ENCODE results near the gene PRKCZ.

Gene PRKCZ

GRCh38 chr1:2028870-2029560, 21.2 kb upstream of the PRKCZ start:
- H3K4me3 ChIP-seq (ENCODE audit: low read depth in 1 of 2, low read length in 2 of 2), result no peak overlapping the region
- no peak overlapping the region for H3K27ac ChIP-seq (ENCODE audit: low read depth, low read length)
- peaks cover 0 to 18% of the 10 kb centered on the region in 2 donors for H3K27me3 ChIP-seq (ENCODE audit: control insufficient read depth in 1 of 2, insufficient read depth in 2 of 2, low read length in 2 of 2)
- H3K36me3 ChIP-seq (ENCODE audit: insufficient read depth, low read length), result no peaks in the 10 kb centered on the region
- no peaks in the 10 kb centered on the region for H3K4me1 ChIP-seq (ENCODE audit: insufficient read depth, low read length)
- no peak overlapping the region for H3K9ac ChIP-seq (ENCODE audit: low read length)
- H3K9me3 ChIP-seq (ENCODE audit: low read length), result no peaks in the 10 kb centered on the region

GRCh38 chr1:2029561-2029960, 20.6 kb upstream of the PRKCZ start:
- Histone ChIP-seq H3K27me3 (ENCODE audit: control insufficient read depth in 1 of 2, insufficient read depth in 2 of 2, low read length in 2 of 2) (peaks cover 0 to 13% of the 10 kb centered on the region in 2 donors), H3K4me1 (ENCODE audit: insufficient read depth, low read length) (no peaks in the 10 kb centered on the region), H3K9ac (ENCODE audit: low read length) (no peak overlapping the region), H3K36me3 (ENCODE audit: insufficient read depth, low read length) (no peaks in the 10 kb centered on the region), H3K27ac (ENCODE audit: low read depth, low read length) (no peak overlapping the region), H3K9me3 (ENCODE audit: low read length) (no peaks in the 10 kb centered on the region), H3K4me3 (ENCODE audit: low read depth in 1 of 2, low read length in 2 of 2) (no peak overlapping the region)

- H3K9ac ChIP-seq (ENCODE audit: low read length), result no peak overlapping the region
- H3K9me3 ChIP-seq (ENCODE audit: low read length), result no peaks in the 10 kb centered on the region
- no peaks in the 10 kb centered on the region for H3K4me1 ChIP-seq (ENCODE audit: insufficient read depth, low read length)
- no peaks in the 10 kb centered on the region for H3K36me3 ChIP-seq (ENCODE audit: insufficient read depth, low read length)
- H3K27ac ChIP-seq (ENCODE audit: low read depth, low read length), result no peak overlapping the region
- H3K4me3 ChIP-seq (ENCODE audit: low read depth in 1 of 2, low read length in 2 of 2), result no peak overlapping the region
- peaks cover 0 to 6% of the 10 kb centered on the region in 2 donors for H3K27me3 ChIP-seq (ENCODE audit: control insufficient read depth in 1 of 2, insufficient read depth in 2 of 2, low read length in 2 of 2)
These were observed 19.9 kb upstream of the PRKCZ start for GRCh38 chr1:2030076-2030871.

- H3K9me3 ChIP-seq (ENCODE audit: low read length), result no peaks in the 10 kb centered on the region
- H3K27me3 ChIP-seq (ENCODE audit: control insufficient read depth in 1 of 2, insufficient read depth in 2 of 2, low read length in 2 of 2), result no peaks in the 10 kb centered on the region
- no peaks in the 10 kb centered on the region for H3K36me3 ChIP-seq (ENCODE audit: insufficient read depth, low read length)
- no peak overlapping the region for H3K27ac ChIP-seq (ENCODE audit: low read depth, low read length)
- H3K4me3 ChIP-seq (ENCODE audit: low read depth in 1 of 2, low read length in 2 of 2), result no peak overlapping the region
- H3K9ac ChIP-seq (ENCODE audit: low read length), result no peak overlapping the region
- H3K4me1 ChIP-seq (ENCODE audit: insufficient read depth, low read length), result no peaks in the 10 kb centered on the region
These were observed 18.4 kb upstream of the PRKCZ start for GRCh38 chr1:2031546-2032540.

- Histone ChIP-seq H3K9ac (ENCODE audit: low read length) (no peak overlapping the region), H3K9me3 (ENCODE audit: low read length) (no peaks in the 10 kb centered on the region), H3K36me3 (ENCODE audit: insufficient read depth, low read length) (no peaks in the 10 kb centered on the region), H3K27ac (ENCODE audit: low read depth, low read length) (no peak overlapping the region), H3K4me3 (ENCODE audit: low read depth in 1 of 2, low read length in 2 of 2) (no peak overlapping the region), H3K4me1 (ENCODE audit: insufficient read depth, low read length) (no peaks in the 10 kb centered on the region), H3K27me3 (ENCODE audit: control insufficient read depth in 1 of 2, insufficient read depth in 2 of 2, low read length in 2 of 2) (no peaks in the 10 kb centered on the region)
These were observed 17.5 kb upstream of the PRKCZ start for GRCh38 chr1:2032737-2033136.

- H3K9me3 ChIP-seq (ENCODE audit: low read length), result peaks cover 2% of the 10 kb centered on the region
- H3K4me1 ChIP-seq (ENCODE audit: insufficient read depth, low read length), result no peaks in the 10 kb centered on the region
- H3K36me3 ChIP-seq (ENCODE audit: insufficient read depth, low read length), result no peaks in the 10 kb centered on the region
- H3K27ac ChIP-seq (ENCODE audit: low read depth, low read length), result no peak overlapping the region
- no peaks in the 10 kb centered on the region for H3K27me3 ChIP-seq (ENCODE audit: control insufficient read depth in 1 of 2, insufficient read depth in 2 of 2, low read length in 2 of 2)
- H3K4me3 ChIP-seq (ENCODE audit: low read depth in 1 of 2, low read length in 2 of 2), result no peak overlapping the region
- no peak overlapping the region for H3K9ac ChIP-seq (ENCODE audit: low read length)
These were observed 17.0 kb upstream of the PRKCZ start for GRCh38 chr1:2033165-2033564.

- Histone ChIP-seq H3K27ac (ENCODE audit: low read depth, low read length) (no peak overlapping the region), H3K9ac (ENCODE audit: low read length) (no peak overlapping the region), H3K4me3 (ENCODE audit: low read depth in 1 of 2, low read length in 2 of 2) (no peak overlapping the region), H3K4me1 (ENCODE audit: insufficient read depth, low read length) (no peaks in the 10 kb centered on the region), H3K27me3 (ENCODE audit: control insufficient read depth in 1 of 2, insufficient read depth in 2 of 2, low read length in 2 of 2) (no peaks in the 10 kb centered on the region), H3K9me3 (ENCODE audit: low read length) (peaks cover 3% of the 10 kb centered on the region), H3K36me3 (ENCODE audit: insufficient read depth, low read length) (no peaks in the 10 kb centered on the region)
These were observed 13.9 kb upstream of the PRKCZ start for GRCh38 chr1:2036287-2036686.

GRCh38 chr1:2037314-2037979, 12.8 kb upstream of the PRKCZ start:
- Histone ChIP-seq H3K4me1 (ENCODE audit: insufficient read depth, low read length) (no peaks in the 10 kb centered on the region), H3K4me3 (ENCODE audit: low read depth in 1 of 2, low read length in 2 of 2) (no peak overlapping the region), H3K27me3 (ENCODE audit: control insufficient read depth in 1 of 2, insufficient read depth in 2 of 2, low read length in 2 of 2) (no peaks in the 10 kb centered on the region), H3K9me3 (ENCODE audit: low read length) (peaks cover 3% of the 10 kb centered on the region), H3K9ac (ENCODE audit: low read length) (no peak overlapping the region), H3K27ac (ENCODE audit: low read depth, low read length) (no peak overlapping the region), H3K36me3 (ENCODE audit: insufficient read depth, low read length) (no peaks in the 10 kb centered on the region)

GRCh38 chr1:2038229-2038628, 12.0 kb upstream of the PRKCZ start:
- Histone ChIP-seq H3K36me3 (ENCODE audit: insufficient read depth, low read length) (no peaks in the 10 kb centered on the region), H3K27ac (ENCODE audit: low read depth, low read length) (no peak overlapping the region), H3K27me3 (ENCODE audit: control insufficient read depth in 1 of 2, insufficient read depth in 2 of 2, low read length in 2 of 2) (no peaks in the 10 kb centered on the region), H3K4me1 (ENCODE audit: insufficient read depth, low read length) (no peaks in the 10 kb centered on the region), H3K4me3 (ENCODE audit: low read depth in 1 of 2, low read length in 2 of 2) (no peak overlapping the region), H3K9me3 (ENCODE audit: low read length) (peaks cover 3% of the 10 kb centered on the region), H3K9ac (ENCODE audit: low read length) (no peak overlapping the region)

GRCh38 chr1:2039251-2039650, 11.0 kb upstream of the PRKCZ start:
- Histone ChIP-seq H3K9ac (ENCODE audit: low read length) (no peak overlapping the region), H3K27me3 (ENCODE audit: control insufficient read depth in 1 of 2, insufficient read depth in 2 of 2, low read length in 2 of 2) (no peaks in the 10 kb centered on the region), H3K9me3 (ENCODE audit: low read length) (peaks cover 3% of the 10 kb centered on the region)

GRCh38 chr1:2041305-2041704, 8.9 kb upstream of the PRKCZ start:
- H3K27me3 ChIP-seq (ENCODE audit: control insufficient read depth in 1 of 2, insufficient read depth in 2 of 2, low read length in 2 of 2), result peaks cover 0 to 16% of the 10 kb centered on the region in 2 donors
- H3K4me1 ChIP-seq (ENCODE audit: insufficient read depth, low read length), result peaks cover 6% of the 10 kb centered on the region
- peaks cover 3% of the 10 kb centered on the region for H3K9me3 ChIP-seq (ENCODE audit: low read length)
- no peak overlapping the region for H3K27ac ChIP-seq (ENCODE audit: low read depth, low read length)
- no peaks in the 10 kb centered on the region for H3K36me3 ChIP-seq (ENCODE audit: insufficient read depth, low read length)
- H3K4me3 ChIP-seq (ENCODE audit: low read depth in 1 of 2, low read length in 2 of 2), result no peak overlapping the region
- no peak overlapping the region for H3K9ac ChIP-seq (ENCODE audit: low read length)

More at GRCh38 chr1:2039251-2039650, 11.0 kb upstream of the PRKCZ start:
- H3K27ac ChIP-seq (ENCODE audit: low read depth, low read length), result no peak overlapping the region
- no peak overlapping the region for H3K4me3 ChIP-seq (ENCODE audit: low read depth in 1 of 2, low read length in 2 of 2)
- no peaks in the 10 kb centered on the region for H3K4me1 ChIP-seq (ENCODE audit: insufficient read depth, low read length)
- no peaks in the 10 kb centered on the region for H3K36me3 ChIP-seq (ENCODE audit: insufficient read depth, low read length)
